Pancreas (tissue), 10 donors: ENCODE measurements around the gene CXCL3. TPM values are rescaled to one million over a fixed set of nuclear protein-coding genes. Genes with fewer than 3 reads are reported as not detected.

Source experiments
- ATAC-seq, 4 donors: fragments of 200-7000 bp; cut with Tn5 transposase; one replicate each; pipeline versions ENCODE4 v1.8.0 to v1.9.1; 2020; ENCODE audit warnings: mild to moderate bottlenecking in 4 of 4, moderate library complexity in 4 of 4
- DNase-seq, 6 donors: peaks; one replicate each; pipeline ENCODE4 v3.0.0-alpha.2; 2020
- FAIRE-seq: peaks from 2 replicates; lab custom pipeline; 2012; peaks lifted over from hg19 to GRCh38; lab: Jason Lieb, UNC
- H3K27ac ChIP-seq, 4 donors: fragments of 200-600 bp; sonication (generic); 1 replicate in 3 of 4; 2 replicates in 1 of 4; pipeline versions ENCODE4 v1.5.0 to v1.8.0; 2020
- H3K27me3 ChIP-seq, 4 donors: fragments of 200-600 bp; one replicate each; pipeline ENCODE4 v1.8.0; 2021
- H3K36me3 ChIP-seq, 3 donors: fragments of 200-600 bp; sonication (generic) in 1 of 3; one replicate each; pipeline versions ENCODE4 v1.5.0 to v1.8.0; 2020 to 2021
- H3K4me1 ChIP-seq, 3 donors: fragments of 200-600 bp; one replicate each; pipeline ENCODE4 v1.8.0; 2021
- H3K4me3 ChIP-seq, 4 donors: fragments of 200-600 bp; sonication (generic) in 2 of 4; one replicate each; pipeline versions ENCODE4 v1.5.0 to v1.8.0; 2020 to 2021
- H3K9me3 ChIP-seq, 4 donors: fragments of 200-600 bp; one replicate each; pipeline ENCODE4 v1.8.0; 2021
- CTCF ChIP-seq, 4 donors: fragments of 200-600 bp; sonication (generic) in 3 of 4; IDR thresholded peaks; one replicate each; pipeline versions ENCODE4 v1.5.0 to v1.8.0; 2021; ENCODE audit warnings: antibody characterized with exemption in 4 of 4
- WGBS, 2 donors: extraction: QIAGEN DNeasy Blood & Tissue Kit; methylation state at CpG; one replicate each; pipeline ENCODE4 v1.1.7; 2013; 5-methylcytosine and 5-hydroxymethylcytosine counted together
- intact Hi-C, 3 donors: fragments of 100-400 bp; cut with DNase I; formaldehyde crosslinking; loops; one replicate each; pipeline versions ENCODE4 v1.11.1 to v1.14.2; 2022
- polyA plus RNA-seq, 2 donors: library from polyadenylated mRNA; stranded (reverse); fragments of 200-250 nt; gene quantifications; one replicate each; pipeline ENCODE4 v1.2.3, GENCODE V29; 2013
- total RNA-seq, 6 donors: library from RNA; stranded (reverse); fragmentation: NEBNext Ultra II Directional in 4 of 6; extraction: Animal tissue kit (Norgen Biotek cat#: 25700) in 4 of 6; gene quantifications; one replicate each; pipeline versions ENCODE4 v1.2.1 to v1.2.4, GENCODE V29; 2021 to 2023
- donor health status: healthy with polysubstance abuse.
- donor health status: DM: no; HTN: no; CAD: no; lungs with moderate emphysema.
- donor health status: DM: no; HTN: no; CAD: no.
- donor health status: control.
- donor health status: control.
- donor health status: Bipolar disorder and iron deficiency.
- donor health status: DM: yes; HTN: yes; CAD: no.
- donor health status: DM: no; HTN: no; CAD: no.
- donor health status: DM: no; HTN: no; CAD: no.
- donor health status: DM: yes; HTN: yes; CAD: no.

Gene CXCL3
- total and polyA plus RNA-seq, 8 donors, result 0.60 to 7.3 (median 2.0) TPM

GRCh38 chr4:74042681-74043080, 4.2 kb upstream of the CXCL3 start:
- no peak overlapping the region for H3K27ac ChIP-seq
- H3K36me3 ChIP-seq, result no peaks in the 10 kb centered on the region
- DNase-seq (peak in 2 of 6 donors; percentile 9 to 21), FAIRE-seq (no peak), ATAC-seq (peak in 1 of 4 donors; percentile 34)
- H3K27me3 ChIP-seq, result no peaks in the 10 kb centered on the region
- peaks cover 0 to 4% (median 0%) of the 10 kb centered on the region in 4 donors for H3K9me3 ChIP-seq
- intact Hi-C loops, result loop anchor here in 1 of 3 donors (10.0 kb wide), 1 partner anchor 92 kb away; no protein-coding TSS in a partner anchor
- no peak for TF ChIP-seq CTCF (IDR thresholded peaks at IDR 0.05)
- 28 to 33% methylated on average over 2 of the region's 2 CpGs for WGBS, 2 donors
- H3K4me3 ChIP-seq, result no peak overlapping the region
- no peaks in the 10 kb centered on the region for H3K4me1 ChIP-seq

- Histone ChIP-seq H3K9me3 (no peaks in the 10 kb centered on the region), H3K27me3 (no peaks in the 10 kb centered on the region), H3K4me1 (no peaks in the 10 kb centered on the region), H3K27ac (no peak overlapping the region), H3K4me3 (no peak overlapping the region), H3K36me3 (no peaks in the 10 kb centered on the region)
- 21 to 25% methylated on average over 1 of the region's 1 CpG for WGBS, 2 donors
- no peak for TF ChIP-seq CTCF (IDR thresholded peaks at IDR 0.05)
- intact Hi-C loops, result loop anchor here in 1 of 3 donors (10.0 kb wide), 1 partner anchor 93 kb away; no protein-coding TSS in a partner anchor
- no peak for FAIRE-seq
- ATAC-seq, result no peak
- DNase-seq, result no peak
Observed at GRCh38 chr4:74041418-74041817, 2.9 kb upstream of the CXCL3 start.

GRCh38 chr4:74039315-74039763, 850 bp upstream of the CXCL3 start:
- no peak for FAIRE-seq
- H3K4me3 ChIP-seq, result peak overlapping the region; percentile 57 to 70 (median 64)
- no peak for TF ChIP-seq CTCF (IDR thresholded peaks at IDR 0.05)
- WGBS, 2 donors, result 12 to 14% methylated on average over 4 of the region's 4 CpGs
- no peaks in the 10 kb centered on the region for H3K27me3 ChIP-seq
- H3K4me1 ChIP-seq, result no peaks in the 10 kb centered on the region
- peak in 1 of 4 donors; percentile 1 for ATAC-seq
- intact Hi-C loops, result no loop called here
- H3K27ac ChIP-seq, result peak overlapping the region in 1 of 4 donors; percentile 79
- DNase-seq, result no peak
- no peaks in the 10 kb centered on the region for H3K36me3 ChIP-seq
- no peaks in the 10 kb centered on the region for H3K9me3 ChIP-seq

- Histone ChIP-seq H3K4me3 (peak overlapping the region; percentile 57 to 70 (median 64)), H3K36me3 (no peaks in the 10 kb centered on the region), H3K9me3 (no peaks in the 10 kb centered on the region), H3K27ac (peak overlapping the region in 2 of 4 donors; percentile 57 to 79), H3K27me3 (no peaks in the 10 kb centered on the region), H3K4me1 (no peaks in the 10 kb centered on the region)
- ATAC-seq (peak in 2 of 4 donors; percentile 1 to 22), DNase-seq (peak in 3 of 6 donors; percentile 26 to 62 (median 46)), FAIRE-seq (no peak)
- WGBS, 2 donors, result 4 to 5% methylated on average over 17 of the region's 17 CpGs
- intact Hi-C loops, result no loop called here
- no peak for TF ChIP-seq CTCF (IDR thresholded peaks at IDR 0.05)
Observed at GRCh38 chr4:74038086-74038424, 434 bp downstream of the CXCL3 start.
